D341Med (cell line): ENCODE measurements around the gene MAST1.
"Not testable (repeated sequence)": the region's sequence is repeated elsewhere in the genome, so short reads cannot be mapped to it uniquely, and the experiment has no call there.

Source experiments
- DNase-seq: peaks from one replicate; pipeline ENCODE4 v3.0.0; 2012; ENCODE audit warnings: low spot score

Gene MAST1

DNA sequence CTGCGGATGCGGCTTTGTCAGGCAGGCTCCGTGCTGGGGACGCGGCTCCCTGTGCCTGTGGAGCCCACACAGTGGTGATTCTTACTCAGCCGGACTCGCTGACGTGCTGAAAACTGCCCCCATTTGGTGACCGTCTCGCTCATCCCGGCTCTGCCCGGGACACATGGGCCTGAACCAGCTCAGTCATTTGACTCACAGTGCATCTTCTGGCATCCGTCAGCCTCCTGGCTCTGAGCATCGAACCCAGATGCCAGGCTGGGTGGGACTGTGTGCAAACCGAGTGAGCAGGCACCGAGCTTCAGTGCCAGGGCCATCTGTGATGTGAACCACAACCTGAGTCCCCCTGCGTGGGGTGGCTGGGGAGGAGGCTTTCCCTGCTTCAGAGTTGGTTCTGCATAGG lies 58.1 kb downstream of the MAST1 start:
- DNase-seq: no peak

DNA sequence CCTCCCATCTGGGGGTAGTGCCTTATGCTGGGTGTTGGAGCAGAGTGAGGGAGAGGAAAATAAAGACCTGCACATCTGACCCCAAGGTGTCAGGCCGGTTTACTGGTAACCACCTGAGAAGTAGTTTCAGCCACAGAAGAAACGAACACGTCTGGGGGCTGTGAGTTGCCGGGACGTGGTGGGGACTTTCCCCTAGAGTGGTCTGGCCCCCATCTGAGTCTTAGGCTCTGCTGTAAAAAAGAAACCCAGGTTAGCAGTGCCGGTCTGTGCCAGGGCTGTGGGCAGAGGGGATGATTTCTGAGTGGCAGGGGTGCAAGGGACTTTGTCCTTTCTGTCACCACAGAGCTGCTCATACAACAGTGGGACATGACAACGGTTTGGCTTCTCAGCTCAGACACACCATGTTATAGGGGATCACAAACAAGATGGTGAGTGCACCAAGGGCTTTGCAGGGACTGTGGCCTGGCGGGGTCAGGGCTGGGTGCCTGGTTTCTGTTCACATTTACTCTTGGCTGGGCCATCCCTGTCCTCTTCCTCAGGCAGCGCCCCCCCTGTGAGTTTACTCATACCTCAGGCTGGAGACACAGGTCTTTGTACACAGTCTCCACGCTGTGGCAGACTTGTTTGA lies 61.7 kb downstream of the MAST1 start:
- no peak for DNase-seq

DNA sequence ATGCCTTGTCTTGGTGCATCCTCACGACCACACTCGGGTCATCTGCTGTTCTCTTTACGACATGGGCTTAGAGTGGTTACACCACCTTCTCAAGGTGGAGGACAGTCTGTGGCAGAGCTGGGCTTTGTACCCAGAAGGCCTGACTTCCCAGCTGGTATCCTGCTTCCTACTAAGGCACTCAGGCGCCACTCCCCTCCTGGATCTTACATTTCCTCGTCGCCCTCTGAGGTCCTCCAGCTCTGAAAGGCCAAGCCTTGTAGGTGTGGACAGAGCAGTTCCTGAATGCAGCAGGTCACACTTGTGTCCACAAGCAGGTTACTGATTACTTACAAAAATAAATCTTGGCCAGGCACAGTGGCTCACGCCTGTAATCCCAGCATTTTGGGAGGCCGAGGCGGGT lies 68.9 kb downstream of the MAST1 start:
- DNase-seq: no peak

DNA sequence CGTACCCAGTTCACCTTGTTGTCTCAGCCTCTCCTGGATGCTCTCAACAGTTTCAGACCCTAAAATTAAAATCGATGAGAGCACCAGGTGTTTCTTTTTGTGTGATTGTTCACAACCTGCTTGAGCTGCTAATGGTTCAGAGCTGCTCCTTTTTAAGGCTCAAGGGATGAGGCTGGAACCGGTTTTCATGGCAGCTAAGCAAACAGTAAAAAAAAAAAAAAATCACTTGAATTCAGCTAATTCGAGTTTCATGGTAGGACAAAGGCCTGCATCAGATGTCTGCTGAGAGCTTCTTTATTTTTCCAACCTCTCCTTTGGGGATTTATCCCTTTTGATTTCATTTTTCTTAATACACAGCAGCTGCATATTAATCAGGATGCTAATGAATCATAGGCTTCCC lies 74.3 kb downstream of the MAST1 start:
- no peak for DNase-seq

DNA sequence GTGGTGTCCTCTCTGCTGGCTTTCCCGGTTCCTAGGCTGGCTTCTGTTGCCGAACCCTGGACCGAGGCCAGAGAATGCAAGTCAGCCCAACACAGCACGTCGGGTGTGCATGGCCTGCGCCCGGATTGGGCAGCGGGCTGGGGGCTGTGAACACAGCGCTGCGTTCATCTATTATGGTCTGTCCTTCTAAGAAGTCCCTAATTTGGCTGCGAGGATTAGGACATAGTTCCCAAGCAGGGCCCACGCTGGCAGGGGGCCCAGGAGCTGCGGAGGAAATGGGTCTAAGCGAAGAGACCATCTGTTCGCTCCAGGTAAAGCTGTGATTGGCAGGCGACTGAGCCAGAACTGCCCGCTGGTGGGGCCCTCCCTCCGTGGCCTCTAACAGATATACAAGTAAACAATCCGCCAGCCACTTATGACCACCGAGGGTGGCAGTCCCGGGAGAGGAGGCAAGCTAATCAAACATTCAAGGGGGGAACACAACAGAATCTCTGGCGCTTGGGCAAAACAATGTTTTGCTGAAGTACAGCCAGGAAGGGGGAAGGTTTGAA lies 74.8 kb downstream of the MAST1 start:
- peak; percentile 94 for DNase-seq

DNA sequence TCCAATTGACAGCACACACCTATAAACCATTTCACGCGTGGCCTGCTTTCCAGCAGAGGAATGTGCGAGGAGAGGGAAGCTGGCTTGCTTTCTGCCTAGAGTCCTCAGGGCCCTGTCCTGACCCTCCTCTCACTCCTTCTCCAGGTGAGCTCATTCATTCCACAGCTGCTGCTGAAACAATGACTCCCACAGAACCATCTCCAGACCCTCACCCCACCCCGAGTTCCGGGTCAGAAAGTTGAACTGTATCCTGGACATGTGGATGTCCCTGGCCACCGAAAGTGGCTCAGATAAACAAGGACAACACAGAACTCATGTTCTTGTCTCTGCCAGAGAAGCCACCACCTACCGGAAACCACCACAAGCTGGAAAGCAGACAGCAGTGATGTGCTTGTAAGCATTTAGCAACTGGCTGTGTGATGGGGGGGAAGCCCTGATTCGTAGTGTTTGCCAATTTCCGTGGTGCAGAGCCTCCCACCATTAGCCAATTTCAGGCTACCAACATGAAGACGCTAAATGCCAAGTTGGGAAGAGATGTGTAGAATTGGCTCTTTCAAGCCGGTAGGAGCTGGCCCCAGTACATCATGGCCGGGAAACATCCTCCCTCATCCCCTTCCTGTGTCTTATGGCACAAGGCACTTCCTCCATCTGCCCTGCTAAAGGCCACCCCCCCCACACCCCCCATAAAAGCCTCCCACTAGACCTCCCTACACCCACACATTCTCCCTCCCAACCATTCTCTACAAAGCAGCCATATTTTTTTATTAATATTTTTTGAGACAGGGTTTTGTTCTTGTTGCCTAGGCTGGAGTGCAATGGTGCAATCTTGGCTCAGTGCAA lies 75.8 kb downstream of the MAST1 start:
- no peak for DNase-seq

DNA sequence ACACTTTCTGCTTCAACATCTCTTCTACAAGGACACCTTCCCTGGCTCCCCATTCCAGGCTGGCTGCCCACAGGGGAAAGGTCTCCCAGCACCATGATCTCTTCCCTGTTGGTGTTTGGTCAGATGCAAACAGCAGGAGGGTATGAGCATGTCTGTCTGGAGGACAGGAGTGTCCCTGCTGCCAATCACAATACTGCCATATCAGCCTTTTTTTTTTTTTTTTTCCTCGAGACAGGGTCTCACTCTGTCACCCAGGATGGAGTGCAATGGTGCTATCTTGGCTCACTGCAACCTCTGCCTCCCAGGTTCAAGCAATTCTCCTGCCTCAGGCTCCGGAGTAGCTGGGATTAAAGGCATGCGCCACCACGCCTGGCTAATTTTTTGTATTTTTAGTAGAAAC lies 77.5 kb downstream of the MAST1 start:
- not testable (repeated sequence) for DNase-seq

DNA sequence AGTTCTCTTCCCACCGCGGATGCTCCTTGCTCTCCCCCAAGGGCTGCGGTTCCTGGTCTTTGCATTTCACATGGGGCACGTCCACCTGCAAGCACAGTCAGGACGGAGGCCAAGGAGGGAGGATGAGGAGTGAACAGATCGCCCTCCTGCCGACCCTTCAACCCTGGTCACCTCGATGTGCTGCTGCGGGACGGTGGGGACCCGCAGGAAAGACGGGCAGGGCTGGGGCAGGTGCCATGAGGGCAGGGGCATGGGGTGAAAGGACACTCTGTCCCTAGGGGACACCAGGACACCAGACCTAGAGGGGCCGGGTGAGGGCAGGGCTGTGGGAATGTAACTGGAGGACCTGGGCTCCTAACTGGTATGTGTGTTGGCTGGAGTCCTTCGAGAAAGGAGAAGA lies 79.9 kb downstream of the MAST1 start:
- DNase-seq: no peak

DNA sequence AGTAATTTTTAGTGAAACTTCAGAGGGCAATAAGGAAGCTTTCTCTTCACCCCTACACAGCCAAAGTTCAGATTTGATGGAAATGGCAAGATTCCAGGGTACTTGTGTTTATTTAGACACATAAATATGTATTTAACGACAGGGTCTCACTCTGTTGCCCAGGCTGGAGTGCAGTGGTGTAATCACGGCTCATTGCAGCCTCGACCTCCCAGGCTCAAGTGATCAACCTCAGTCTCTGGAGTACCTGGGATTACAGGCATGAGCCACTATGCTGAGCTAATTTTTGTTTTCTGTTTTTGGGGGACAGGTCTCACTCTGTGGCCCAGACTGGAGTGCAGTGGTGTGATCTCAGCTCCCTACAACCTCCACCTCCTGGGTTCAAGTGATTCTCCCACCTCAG lies 82.7 kb downstream of the MAST1 start:
- DNase-seq: no peak

DNA sequence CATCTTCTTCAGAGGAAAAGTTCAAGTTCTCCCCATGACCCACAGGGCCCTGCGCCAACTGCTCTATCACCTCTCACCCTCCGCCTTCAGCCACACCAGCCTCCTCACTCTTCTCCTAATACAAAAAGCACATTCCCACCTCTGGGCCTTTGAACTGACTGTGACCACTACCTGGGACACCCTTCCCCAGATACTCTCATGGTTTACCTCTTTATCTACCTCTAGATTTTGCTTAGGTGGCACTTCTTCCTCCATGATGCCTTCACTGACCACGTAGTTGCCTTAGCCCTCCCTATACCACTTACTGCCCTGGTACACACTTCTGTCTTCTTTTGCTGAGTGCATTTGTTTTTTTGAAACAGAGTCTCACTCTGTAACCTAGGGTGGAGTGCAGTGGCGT lies 84.6 kb downstream of the MAST1 start:
- no peak for DNase-seq
